ENCODE data around the gene TNFRSF25.

DNA sequence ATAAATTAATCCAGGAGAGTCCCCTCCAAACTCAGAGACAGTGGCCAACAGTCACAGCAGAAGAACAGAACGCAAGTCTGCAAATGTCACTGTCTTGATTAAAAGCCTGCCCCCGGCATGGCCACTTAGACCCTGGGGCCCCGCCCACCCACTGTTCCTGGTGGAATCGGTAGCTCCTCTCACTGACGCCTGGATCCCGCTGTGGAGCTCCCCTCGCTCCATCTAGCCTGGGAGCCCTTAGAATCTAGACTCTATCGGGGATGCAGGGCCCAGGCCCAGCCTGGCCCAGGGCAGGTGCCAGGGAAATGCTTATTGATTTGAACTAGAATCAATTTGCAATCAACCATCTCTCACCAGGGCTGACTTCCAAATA, 46.9 kb upstream of the TNFRSF25 start:
- TF ChIP-seq, protein P1, sequence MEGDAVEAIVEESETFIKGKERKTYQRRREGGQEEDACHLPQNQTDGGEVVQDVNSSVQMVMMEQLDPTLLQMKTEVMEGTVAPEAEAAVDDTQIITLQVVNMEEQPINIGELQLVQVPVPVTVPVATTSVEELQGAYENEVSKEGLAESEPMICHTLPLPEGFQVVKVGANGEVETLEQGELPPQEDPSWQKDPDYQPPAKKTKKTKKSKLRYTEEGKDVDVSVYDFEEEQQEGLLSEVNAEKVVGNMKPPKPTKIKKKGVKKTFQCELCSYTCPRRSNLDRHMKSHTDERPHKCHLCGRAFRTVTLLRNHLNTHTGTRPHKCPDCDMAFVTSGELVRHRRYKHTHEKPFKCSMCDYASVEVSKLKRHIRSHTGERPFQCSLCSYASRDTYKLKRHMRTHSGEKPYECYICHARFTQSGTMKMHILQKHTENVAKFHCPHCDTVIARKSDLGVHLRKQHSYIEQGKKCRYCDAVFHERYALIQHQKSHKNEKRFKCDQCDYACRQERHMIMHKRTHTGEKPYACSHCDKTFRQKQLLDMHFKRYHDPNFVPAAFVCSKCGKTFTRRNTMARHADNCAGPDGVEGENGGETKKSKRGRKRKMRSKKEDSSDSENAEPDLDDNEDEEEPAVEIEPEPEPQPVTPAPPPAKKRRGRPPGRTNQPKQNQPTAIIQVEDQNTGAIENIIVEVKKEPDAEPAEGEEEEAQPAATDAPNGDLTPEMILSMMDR (conservative IDR thresholded peaks at IDR 0.05): no peak
- no peak for TF ChIP-seq ZFX (IDR thresholded peaks at IDR 0.05)

Data from C4-2B (cell line).